Body of pancreas (tissue), 4 donors: ENCODE data around the gene RUNX3. TPM values are rescaled to one million over a fixed set of nuclear protein-coding genes. Genes with fewer than 3 reads are reported as not detected.

Experiments used
- ATAC-seq: fragments of 150-250 bp; one replicate; pipeline ENCODE4 v1.9.1; 2016
- DNase-seq, 4 donors: peaks; one replicate each; pipeline ENCODE4 v3.0.0-alpha.2; 2019
- H3K27ac ChIP-seq, 4 donors: fragments of 200-600 bp; sonication (generic); 1 replicate in 3 of 4; 2 replicates in 1 of 4; pipeline versions ENCODE4 v1.5.1 to v1.6.1; 2016 to 2019; ENCODE audit warnings: mild to moderate bottlenecking in 1 of 4, mixed read lengths in 1 of 4, moderate library complexity in 1 of 4
- H3K27me3 ChIP-seq, 2 donors: fragments of 200-600 bp; sonication (generic); one replicate each; pipeline ENCODE4 v1.6.0; 2016; ENCODE audit warnings: mild to moderate bottlenecking in 1 of 2
- H3K36me3 ChIP-seq, 2 donors: fragments of 200-600 bp; sonication (generic); replicated peaks in 1 of 2; 2 replicates each; pipeline ENCODE4 v1.5.1; 2016; ENCODE audit warnings: low read depth in 2 of 2; ENCODE audit not compliant: insufficient read depth in 1 of 2
- H3K4me1 ChIP-seq: fragments of 200-600 bp; sonication (generic); one replicate; pipeline ENCODE4 v1.6.0; 2016
- H3K4me3 ChIP-seq, 2 donors: fragments of 200-600 bp; sonication (generic); 1 replicate in 1 of 2; 2 replicates in 1 of 2; pipeline ENCODE4 v1.5.1; 2016 to 2019
- H3K9me3 ChIP-seq, 3 donors: fragments of 200-600 bp; sonication (generic); 1 replicate in 2 of 3; 2 replicates in 1 of 3; pipeline ENCODE4 v1.5.1; 2016
- POLR2A ChIP-seq, 3 donors: fragments of 450-650 bp; IDR thresholded peaks; one replicate each; pipeline ENCODE4 v1.6.1; 2016; ENCODE audit warnings: antibody characterized with exemption in 3 of 3, mild to moderate bottlenecking in 2 of 3
- WGBS, 2 donors: methylation state at CpG; one replicate each; pipeline ENCODE4 v1.1.5; 2017; 5-methylcytosine and 5-hydroxymethylcytosine counted together
- intact Hi-C: fragments of 100-400 bp; cut with DNase I; formaldehyde crosslinking; loops from one replicate; pipeline ENCODE4 v1.15.1; 2023
- total RNA-seq, 2 donors: library from RNA; depleted of rRNA; stranded (reverse); fragments of >200 nt; gene quantifications; one replicate each; pipeline ENCODE4 v1.1.0, GENCODE V29; 2016
- TF ChIP-seq, protein P1 (sequence below), 7 experiments: fragments of 450-650 bp in 4 of 7; fragments of 200-600 bp in 3 of 7; sonication (generic) in 3 of 7; IDR thresholded peaks; one replicate each; pipeline ENCODE4 v1.5.1; 2016 to 2019; ENCODE audit warnings: antibody characterized with exemption in 7 of 7

The RUNX3 gene
- total RNA-seq, 2 donors from 2014 or later: 0.26 TPM; not detected in 1

DNA sequence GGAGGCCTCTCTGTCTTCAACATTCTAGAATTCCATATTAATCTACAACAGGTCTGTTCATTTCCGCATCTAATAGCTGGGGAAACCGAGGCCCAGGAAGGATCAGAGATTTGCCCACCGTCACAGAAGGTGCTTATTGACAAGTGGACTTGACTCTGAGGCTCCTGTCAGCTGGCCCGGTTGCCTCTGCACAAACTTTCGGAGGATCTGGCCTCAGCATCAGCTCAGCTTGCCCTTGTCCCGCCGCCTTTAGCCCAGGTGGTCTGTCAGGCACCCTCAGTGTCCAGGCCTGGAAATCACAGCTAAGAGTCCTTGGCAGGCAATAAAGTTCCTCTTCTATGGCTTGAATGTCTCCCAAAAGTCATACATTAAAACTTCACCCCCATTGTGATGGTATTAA lies 8.2 kb upstream of the RUNX3 start:
- Histone ChIP-seq H3K4me3 (no peak overlapping the region), H3K9me3 (no peaks in the 10 kb centered on the region), H3K36me3 (no peaks in the 10 kb centered on the region), H3K27me3 (peaks cover 0 to 8% of the 10 kb centered on the region in 2 donors), H3K27ac (no peak overlapping the region), H3K4me1 (no peaks in the 10 kb centered on the region)
- TF ChIP-seq POLR2A (IDR thresholded peaks at IDR 0.05): no peak
- TF ChIP-seq, protein P1, sequence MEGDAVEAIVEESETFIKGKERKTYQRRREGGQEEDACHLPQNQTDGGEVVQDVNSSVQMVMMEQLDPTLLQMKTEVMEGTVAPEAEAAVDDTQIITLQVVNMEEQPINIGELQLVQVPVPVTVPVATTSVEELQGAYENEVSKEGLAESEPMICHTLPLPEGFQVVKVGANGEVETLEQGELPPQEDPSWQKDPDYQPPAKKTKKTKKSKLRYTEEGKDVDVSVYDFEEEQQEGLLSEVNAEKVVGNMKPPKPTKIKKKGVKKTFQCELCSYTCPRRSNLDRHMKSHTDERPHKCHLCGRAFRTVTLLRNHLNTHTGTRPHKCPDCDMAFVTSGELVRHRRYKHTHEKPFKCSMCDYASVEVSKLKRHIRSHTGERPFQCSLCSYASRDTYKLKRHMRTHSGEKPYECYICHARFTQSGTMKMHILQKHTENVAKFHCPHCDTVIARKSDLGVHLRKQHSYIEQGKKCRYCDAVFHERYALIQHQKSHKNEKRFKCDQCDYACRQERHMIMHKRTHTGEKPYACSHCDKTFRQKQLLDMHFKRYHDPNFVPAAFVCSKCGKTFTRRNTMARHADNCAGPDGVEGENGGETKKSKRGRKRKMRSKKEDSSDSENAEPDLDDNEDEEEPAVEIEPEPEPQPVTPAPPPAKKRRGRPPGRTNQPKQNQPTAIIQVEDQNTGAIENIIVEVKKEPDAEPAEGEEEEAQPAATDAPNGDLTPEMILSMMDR (IDR thresholded peaks at IDR 0.05): no peak
- 92% methylated on average over 7 of the region's 7 CpGs for WGBS, 2 donors
- DNase-seq (no peak), ATAC-seq (no peak)
- intact Hi-C loops: loop anchor here (10.0 kb wide), 1 partner anchor 267 kb away; no protein-coding TSS in a partner anchor

DNA sequence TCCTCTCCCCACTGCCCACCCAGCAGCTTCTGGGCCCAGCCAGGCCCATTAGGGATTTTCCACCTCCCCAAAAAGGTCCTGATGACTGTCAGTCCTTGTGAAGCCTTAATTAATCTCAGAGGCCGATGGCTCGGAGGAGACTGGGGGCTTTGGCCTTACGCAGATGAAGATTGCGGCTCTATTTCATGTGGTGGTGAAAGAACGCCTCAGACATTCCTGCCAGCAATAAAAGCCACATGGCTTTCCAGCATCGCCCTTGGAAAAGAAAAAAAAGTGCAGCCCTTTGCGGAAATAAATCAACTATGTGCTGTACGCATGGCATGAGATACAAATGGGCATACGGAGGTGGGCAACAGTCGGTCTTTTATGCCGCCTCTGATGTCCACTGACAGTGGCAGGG lies 6.6 kb upstream of the RUNX3 start:
- Histone ChIP-seq H3K27me3 (peaks cover 0 to 13% of the 10 kb centered on the region in 2 donors), H3K4me1 (peaks cover 8% of the 10 kb centered on the region), H3K4me3 (no peak overlapping the region), H3K36me3 (no peaks in the 10 kb centered on the region), H3K27ac (no peak overlapping the region), H3K9me3 (no peaks in the 10 kb centered on the region)
- TF ChIP-seq, protein P1 (IDR thresholded peaks at IDR 0.05): no peak
- TF ChIP-seq POLR2A (IDR thresholded peaks at IDR 0.05): no peak
- ATAC-seq (no peak), DNase-seq (no peak)
- WGBS, 2 donors: 70 to 80% methylated on average over 11 of the region's 11 CpGs
- intact Hi-C loops: loop anchor here (10.0 kb wide), 1 partner anchor 268 kb away; no protein-coding TSS in a partner anchor

DNA sequence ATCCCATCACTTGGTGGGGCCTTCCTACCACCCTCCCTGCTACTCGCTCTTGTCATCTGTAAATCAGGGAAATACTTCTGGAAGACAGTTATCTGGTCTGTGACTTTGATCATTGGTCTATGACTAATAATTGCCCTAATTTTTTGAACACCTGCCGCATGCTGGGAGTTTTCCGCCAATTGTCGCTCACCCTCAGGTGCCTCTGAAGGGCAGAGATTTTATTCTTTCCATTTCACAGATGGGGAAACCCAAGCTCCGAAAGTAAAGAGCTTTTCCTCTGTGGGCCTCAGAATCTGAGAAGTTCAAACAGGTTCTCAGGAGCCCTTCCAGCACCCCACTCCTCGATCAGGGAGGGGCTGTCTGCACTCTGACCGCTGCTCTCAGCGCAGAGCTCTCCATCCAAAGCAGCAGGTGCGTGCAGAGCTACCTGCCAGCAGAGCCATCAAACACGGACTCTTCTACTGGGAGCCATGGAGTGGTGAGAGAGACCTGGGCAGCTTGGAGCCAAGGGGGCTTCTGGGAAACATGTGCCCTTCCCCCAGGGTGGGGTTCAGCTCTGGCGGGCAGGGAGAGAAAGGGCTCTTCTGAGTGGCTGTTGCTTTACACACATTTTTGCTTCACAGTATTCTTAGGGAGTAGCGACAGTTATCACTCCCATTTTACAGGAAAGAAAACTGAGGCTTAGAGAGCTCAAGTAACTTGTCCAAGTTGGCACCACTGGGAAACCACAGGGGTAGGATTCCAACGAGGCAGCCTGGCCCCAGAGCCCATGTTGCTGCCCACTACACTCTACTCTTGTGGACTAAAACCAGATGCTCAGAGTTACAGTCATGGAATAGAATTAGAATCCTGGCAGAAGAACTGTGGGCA lies 5.8 kb upstream of the RUNX3 start:
- H3K36me3 ChIP-seq: no peaks in the 10 kb centered on the region
- H3K27me3 ChIP-seq: peaks cover 0 to 21% of the 10 kb centered on the region in 2 donors
- H3K4me3 ChIP-seq: no peak overlapping the region
- H3K27ac ChIP-seq: no peak overlapping the region
- TF ChIP-seq POLR2A (IDR thresholded peaks at IDR 0.05): no peak
- TF ChIP-seq, protein P1 (IDR thresholded peaks at IDR 0.05): no peak
- intact Hi-C loops: loop anchor here (10.0 kb wide), 1 partner anchor 269 kb away; no protein-coding TSS in a partner anchor
- DNase-seq (no peak), ATAC-seq (no peak)
- no peaks in the 10 kb centered on the region for H3K9me3 ChIP-seq
- H3K4me1 ChIP-seq: peaks cover 16% of the 10 kb centered on the region
- WGBS, 2 donors: 79 to 86% methylated on average over 10 to 13 of the region's 13 CpGs

DNA sequence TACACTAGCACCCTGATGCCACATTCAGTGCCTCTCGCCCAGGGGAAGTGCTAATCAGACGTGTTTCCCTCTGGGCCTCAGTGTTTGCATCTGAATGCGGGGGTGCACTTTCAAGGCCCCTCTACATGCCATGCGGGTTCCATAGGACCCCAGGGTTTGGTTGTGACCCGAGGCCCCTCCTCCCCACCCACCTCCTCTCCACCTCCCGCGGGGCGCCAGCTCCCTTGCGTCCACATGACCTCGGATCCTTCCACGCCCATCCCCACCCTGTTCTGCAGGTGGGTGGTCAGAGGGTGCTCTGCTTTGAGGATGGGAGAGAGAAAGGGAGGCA lies 5.1 kb upstream of the RUNX3 start:
- ATAC-seq (no peak), DNase-seq (no peak)
- Histone ChIP-seq H3K9me3 (no peaks in the 10 kb centered on the region), H3K27me3 (peaks cover 0 to 28% of the 10 kb centered on the region in 2 donors), H3K36me3 (no peaks in the 10 kb centered on the region), H3K4me3 (no peak overlapping the region), H3K27ac (no peak overlapping the region), H3K4me1 (peaks cover 22% of the 10 kb centered on the region)
- intact Hi-C loops: loop anchor here (10.0 kb wide), 1 partner anchor 270 kb away; no protein-coding TSS in a partner anchor
- WGBS, 2 donors: 49 to 51% methylated on average over 10 to 11 of the region's 11 CpGs
- no peak for TF ChIP-seq POLR2A (IDR thresholded peaks at IDR 0.05)
- TF ChIP-seq, protein P1 (IDR thresholded peaks at IDR 0.05): no peak
